Stimulated activated CD8-positive, alpha-beta memory T cell treated with anti-CD3 and anti-CD28 coated beads, Interleukin-4, amount 100 ng/mL, for 24 hours (primary cell): ENCODE results near the gene SERINC2.
"Not testable (repeated sequence)": the region's sequence is repeated elsewhere in the genome, so short reads cannot be mapped to it uniquely, and the experiment has no call there.

ENCODE experiments used
- DNase-seq: peaks from one replicate; pipeline ENCODE4 v3.0.0-alpha.2; 2020; ENCODE audit warnings: low read depth

SERINC2 gene

GRCh38 chr1:31471452-31472313, 58.7 kb downstream of the SERINC2 start:
- not testable (repeated sequence) for DNase-seq

GRCh38 chr1:31472314-31472651, 59.3 kb downstream of the SERINC2 start:
- not testable (repeated sequence) for DNase-seq

- not testable (repeated sequence) for DNase-seq
Observed at GRCh38 chr1:31472673-31473072, 59.7 kb downstream of the SERINC2 start.

DNA sequence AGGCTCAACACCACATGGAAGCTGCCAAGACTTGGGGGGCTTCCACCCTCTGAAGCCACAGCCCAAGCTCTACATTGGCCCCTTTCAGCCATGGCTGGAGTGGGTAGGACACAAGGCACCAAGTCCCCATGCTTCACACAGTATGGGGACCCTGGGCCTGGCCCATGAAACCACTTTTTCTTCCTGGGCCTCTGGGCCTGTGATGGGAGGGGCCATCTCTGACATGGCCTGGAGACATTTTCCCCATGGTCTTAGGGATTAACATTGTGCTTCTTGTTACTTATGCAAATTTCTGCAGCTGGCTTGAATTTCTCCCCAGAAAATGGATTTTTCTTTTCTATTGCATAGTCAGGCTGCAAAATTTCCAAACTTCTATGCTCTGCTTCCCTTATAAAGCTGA, 60.5 kb downstream of the SERINC2 start:
- DNase-seq: not testable (repeated sequence)

DNA sequence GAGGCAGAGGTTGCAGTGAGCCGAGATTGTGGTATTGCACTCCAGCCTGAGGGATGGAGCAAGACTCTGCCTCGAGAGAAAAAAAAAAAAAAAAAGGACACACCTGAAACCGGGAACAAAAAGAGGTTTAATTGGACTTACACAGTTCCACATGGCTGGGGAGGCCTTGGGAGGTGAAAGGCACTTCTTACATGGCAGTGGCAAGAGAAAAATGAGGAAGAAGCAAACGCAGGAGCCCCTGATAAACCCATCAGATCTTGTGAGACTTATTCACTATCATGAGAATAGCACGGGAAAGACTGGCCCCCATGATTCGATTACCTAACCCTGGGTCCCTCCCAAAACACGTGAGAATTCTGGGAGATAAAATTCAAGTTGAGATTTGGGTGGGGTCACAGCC, 61.6 kb downstream of the SERINC2 start:
- DNase-seq: not testable (repeated sequence)

DNA sequence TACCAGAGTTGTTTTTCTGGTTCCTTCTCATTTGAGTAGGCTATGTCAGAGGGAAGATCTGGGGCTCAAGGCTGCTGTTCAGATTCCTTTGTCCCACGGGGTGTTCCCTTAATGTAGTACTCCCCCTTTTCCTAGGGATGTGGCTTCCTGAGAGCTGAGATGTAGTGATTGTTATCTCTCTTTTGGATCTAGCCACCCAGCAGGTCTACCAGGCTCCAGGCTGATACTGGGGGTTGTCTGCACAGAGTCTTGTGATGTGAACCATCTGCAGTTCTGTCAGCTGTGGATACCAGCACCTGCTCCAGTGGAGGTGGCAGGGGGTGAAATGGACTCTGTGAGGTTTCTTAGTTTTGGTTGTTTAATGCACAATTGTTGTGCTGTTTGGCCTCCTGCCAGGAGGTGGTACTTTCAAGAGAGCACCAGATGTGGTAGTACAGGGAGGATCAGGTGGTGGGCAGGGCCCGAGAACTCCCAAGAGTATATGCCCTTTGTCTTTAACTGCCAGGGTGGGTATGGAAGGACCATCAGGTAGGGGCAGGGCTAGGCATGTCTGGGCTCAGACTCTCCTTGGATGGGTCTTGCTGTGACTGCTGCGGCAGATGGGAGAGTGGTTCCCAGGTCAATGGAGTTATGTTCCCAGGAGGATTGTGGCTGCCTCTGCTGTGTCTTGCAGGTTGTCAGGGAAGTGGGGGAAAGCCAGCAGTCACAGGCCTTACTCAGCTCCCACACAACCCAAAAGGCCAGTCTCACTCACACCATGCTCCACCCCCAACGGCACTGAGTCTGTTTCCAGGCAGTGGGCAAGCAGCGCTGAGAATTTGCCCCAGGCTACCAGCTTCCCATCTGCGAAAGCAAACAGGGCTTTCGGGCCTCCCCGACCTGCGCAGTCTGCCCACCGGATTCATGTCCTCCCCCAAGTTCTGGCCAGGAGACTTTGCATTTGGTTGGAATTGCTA, 64.2 kb downstream of the SERINC2 start:
- DNase-seq: no peak

DNA sequence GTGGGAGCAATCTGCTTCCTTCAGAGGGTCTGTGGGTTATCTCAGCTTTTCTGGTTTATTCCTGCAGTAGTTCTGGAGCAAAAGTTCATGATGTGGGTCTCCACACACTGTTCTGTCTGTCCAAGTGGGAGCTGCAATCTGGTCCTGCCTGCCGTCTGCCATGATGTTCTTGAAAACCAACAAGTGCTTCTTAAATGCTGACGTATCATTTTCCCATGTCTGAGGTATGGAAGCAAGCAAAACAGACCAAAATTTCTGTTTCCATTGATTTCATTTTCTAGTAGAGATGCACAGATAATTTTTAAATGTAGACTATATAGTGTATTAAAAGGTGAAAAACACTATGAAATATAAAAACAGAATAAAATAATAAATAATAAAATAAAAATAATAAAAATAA, 65.2 kb downstream of the SERINC2 start:
- DNase-seq: no peak

GRCh38 chr1:31479811-31480210, 66.8 kb downstream of the SERINC2 start:
- no peak for DNase-seq

GRCh38 chr1:31480426-31480825, 67.4 kb downstream of the SERINC2 start:
- DNase-seq: not testable (repeated sequence)

DNA sequence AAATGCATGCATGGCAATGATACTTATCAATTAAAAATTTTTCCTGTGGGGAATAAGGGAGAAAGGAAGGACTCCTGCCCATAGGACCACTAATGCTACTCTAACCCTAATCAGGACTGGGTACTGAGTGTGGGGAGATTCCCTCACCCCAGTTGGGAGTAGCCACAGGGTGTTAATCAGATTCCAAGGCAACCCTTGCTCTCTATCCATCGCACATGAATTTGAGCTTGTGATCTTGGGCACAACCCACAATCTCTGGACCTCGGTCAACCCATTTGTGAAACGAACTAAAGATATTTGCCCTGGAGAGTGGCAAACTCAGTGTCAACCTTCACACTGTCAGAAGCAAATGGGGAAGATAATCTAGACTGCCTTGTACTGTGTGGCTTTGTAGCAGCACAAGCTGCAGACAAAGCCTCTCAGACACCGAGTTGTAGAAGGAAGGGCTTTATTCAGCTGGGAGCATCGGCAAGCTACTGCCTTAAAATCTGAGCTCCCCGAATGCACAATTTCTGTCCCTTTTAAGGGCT, 69.5 kb downstream of the SERINC2 start:
- DNase-seq: no peak

DNA sequence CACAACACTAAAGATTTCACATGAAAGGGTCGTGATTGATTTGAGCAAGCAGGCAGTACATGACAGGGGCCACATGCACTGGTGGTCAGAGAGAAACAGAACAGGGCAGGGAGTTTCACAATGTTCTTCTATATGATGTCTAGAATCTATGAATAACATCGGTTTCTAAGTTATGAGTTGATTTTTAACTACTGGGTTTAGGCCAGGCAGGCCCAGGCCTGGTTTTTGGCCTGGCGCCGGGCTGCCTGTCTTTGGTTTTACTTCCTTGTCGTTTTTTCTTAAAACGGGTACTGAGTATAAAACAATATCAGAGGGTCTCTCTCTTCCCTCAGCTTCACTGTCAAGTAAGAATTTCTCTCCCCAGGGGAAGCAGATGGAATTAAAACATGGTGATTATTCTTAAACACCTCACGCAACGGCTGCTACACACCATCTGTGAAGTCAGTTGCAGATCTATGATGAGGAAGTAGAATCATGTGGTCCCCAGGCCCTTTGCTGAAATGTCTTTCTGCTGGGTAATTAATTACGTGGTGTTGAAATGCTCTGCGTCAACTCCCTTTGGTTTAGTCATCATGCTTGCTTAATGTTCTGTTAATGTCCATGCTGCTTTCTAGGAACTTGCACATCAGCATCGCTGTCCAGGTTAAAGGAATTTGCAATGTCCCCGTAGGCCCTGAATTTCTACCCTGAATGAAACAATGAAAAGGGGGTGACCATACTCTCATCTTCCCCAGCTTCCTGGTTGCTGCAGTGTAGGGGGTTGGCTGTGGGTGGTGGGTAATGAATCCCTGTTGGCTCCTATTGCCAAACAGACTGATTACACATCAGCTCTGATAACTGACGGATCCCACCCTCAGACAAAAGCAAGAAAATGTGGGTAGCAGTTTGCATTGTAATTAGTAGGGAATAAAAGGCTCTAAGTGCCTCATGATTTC, 70.3 kb downstream of the SERINC2 start:
- DNase-seq: no peak
